ENCODE results near the gene TMEM41B. TPM values are rescaled to one million over a fixed set of nuclear protein-coding genes. Genes with fewer than 3 reads are reported as not detected.

TMEM41B gene
- total RNA-seq, 1 experiment from 2014 or later = 67.2 TPM

GRCh38 chr11:9304178-9304577 is 10.2 kb downstream of the TMEM41B start:
- Histone ChIP-seq H3K4me2 (ENCODE audit: low read length) (no peak overlapping the region), H3K27me3 (ENCODE audit: insufficient read depth, low read length) (no peaks in the 10 kb centered on the region), H3K4me3 (replicated peaks in 1 of 2; ENCODE audit: low read depth in 1 of 2, low read length in 2 of 2) (no peak overlapping the region), H2AFZ (ENCODE audit: low read depth, low read length, poor library complexity, severe bottlenecking) (no peak overlapping the region), H3K4me1 (ENCODE audit: control insufficient read depth in 1 of 2, insufficient read depth in 2 of 2, low read length in 2 of 2) (no peaks in the 10 kb centered on the region), H3K9me2 (ENCODE audit: insufficient read depth) (no peaks in the 10 kb centered on the region), H3K27ac (ENCODE audit: low read depth, low read length) (no peak overlapping the region), H3K9ac (ENCODE audit: low read length) (no peak overlapping the region), H3K36me3 (ENCODE audit: control insufficient read depth in 1 of 2, insufficient read depth in 2 of 2, low read length in 2 of 2) (no peaks in the 10 kb centered on the region), H4K20me1 (ENCODE audit: insufficient read depth) (no peaks in the 10 kb centered on the region), H3K79me2 (ENCODE audit: insufficient read depth, low read length) (peaks cover 83% of the 10 kb centered on the region), H3K9me3 (ENCODE audit: control insufficient read depth in 1 of 2, insufficient read depth in 1 of 2, low read depth in 1 of 2, low read length in 2 of 2) (no peaks in the 10 kb centered on the region)
- intact Hi-C loops (cut with micrococcal nuclease) = no loop called here
- BruUV-seq (replicated peaks) = no TSS peak
- no peak for TF ChIP-seq ZNF274 (IDR thresholded peaks at IDR 0.05; ENCODE audit: low read depth, low read length)
- TF ChIP-seq SP1 (IDR thresholded peaks at IDR 0.05; ENCODE audit: low read depth) = no peak
- no peak for TF ChIP-seq POLR2AphosphoS5 (IDR thresholded peaks at IDR 0.05; ENCODE audit: low read depth, low read length)
- TF ChIP-seq EGR1 (IDR thresholded peaks at IDR 0.05; ENCODE audit: low read depth) = no peak
- TF ChIP-seq CTCF (IDR thresholded peaks at IDR 0.05 in 2 of 3, conservative IDR thresholded peaks at IDR 0.05 in 1 of 3; ENCODE audit: borderline replicate concordance in 1 of 3, insufficient read depth in 1 of 3, low read depth in 2 of 3, low read length in 2 of 3) = no peak
- TF ChIP-seq ZFX (IDR thresholded peaks at IDR 0.05) = no peak
- no peak for TF ChIP-seq RAD21 (IDR thresholded peaks at IDR 0.05; ENCODE audit: low read depth)
- no peak for TF ChIP-seq ATF3 (IDR thresholded peaks at IDR 0.05)
- no peak for TF ChIP-seq CEBPB (IDR thresholded peaks at IDR 0.05; ENCODE audit: low read depth)
- TF ChIP-seq ELF1 (IDR thresholded peaks at IDR 0.05; ENCODE audit: borderline replicate concordance, low read depth) = no peak
- TF ChIP-seq TCF7L2 (IDR thresholded peaks at IDR 0.05; ENCODE audit: borderline replicate concordance, extremely low read depth, insufficient read depth, insufficient read length) = no peak
- TF ChIP-seq CBX3 (IDR thresholded peaks at IDR 0.05; ENCODE audit: low read depth) = no peak
- TF ChIP-seq MAX (IDR thresholded peaks at IDR 0.05) = no peak
- POLR2A ChIA-PET = interaction anchor here (1.4 kb wide), 1 partner anchor 11 kb away, joined by 4 read pairs; no protein-coding TSS in a partner anchor
- CTCF ChIA-PET = no interaction called here
- ATAC-seq = no peak
- RAD21 ChIA-PET (ENCODE audit: low non-redundant PET in 1 of 2, low total read pairs in 2 of 2, uncharacterized antibody in 2 of 2, unreplicated experiment in 2 of 2) = no interaction called here
- DNase-seq (ENCODE audit: low read depth, low spot score) = no peak

All from HCT116 (cell line).